Stimulated activated CD4-positive, alpha-beta T cell treated with anti-CD3 and anti-CD28 coated beads, TNF-alpha, amount 100 ng/mL, for 48 hours (primary cell): ENCODE data around the gene ATP5PO.
A peak's percentile ranks its signal among the peaks of the same experiment; 100 is the strongest.
"Not testable (repeated sequence)": the region's sequence is repeated elsewhere in the genome, so short reads cannot be mapped to it uniquely, and the experiment has no call there.

Source experiments
- DNase-seq, 3 donors: peaks; one replicate each; pipeline ENCODE4 v3.0.0-alpha.2; 2020; ENCODE audit warnings: low read depth in 3 of 3

The ATP5PO gene

DNA sequence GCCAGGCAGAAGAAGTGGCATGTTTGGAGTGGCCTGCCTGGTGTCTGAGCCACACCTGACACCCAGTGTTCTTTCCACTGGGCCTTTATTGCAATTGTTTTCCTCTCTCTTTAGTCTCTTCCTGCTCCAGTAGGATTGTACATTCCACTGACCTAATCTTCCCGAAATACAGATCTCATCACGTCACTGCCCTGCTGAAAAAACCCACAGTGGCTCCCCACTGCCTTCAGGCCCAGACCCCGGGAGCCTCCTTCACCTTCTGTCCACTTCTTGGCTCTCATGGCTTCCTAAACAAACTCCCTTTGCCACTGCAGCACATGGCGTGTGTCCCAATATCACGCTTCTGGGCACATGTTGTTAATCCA lies 25.3 kb upstream of the ATP5PO start:
- DNase-seq: no peak

DNA sequence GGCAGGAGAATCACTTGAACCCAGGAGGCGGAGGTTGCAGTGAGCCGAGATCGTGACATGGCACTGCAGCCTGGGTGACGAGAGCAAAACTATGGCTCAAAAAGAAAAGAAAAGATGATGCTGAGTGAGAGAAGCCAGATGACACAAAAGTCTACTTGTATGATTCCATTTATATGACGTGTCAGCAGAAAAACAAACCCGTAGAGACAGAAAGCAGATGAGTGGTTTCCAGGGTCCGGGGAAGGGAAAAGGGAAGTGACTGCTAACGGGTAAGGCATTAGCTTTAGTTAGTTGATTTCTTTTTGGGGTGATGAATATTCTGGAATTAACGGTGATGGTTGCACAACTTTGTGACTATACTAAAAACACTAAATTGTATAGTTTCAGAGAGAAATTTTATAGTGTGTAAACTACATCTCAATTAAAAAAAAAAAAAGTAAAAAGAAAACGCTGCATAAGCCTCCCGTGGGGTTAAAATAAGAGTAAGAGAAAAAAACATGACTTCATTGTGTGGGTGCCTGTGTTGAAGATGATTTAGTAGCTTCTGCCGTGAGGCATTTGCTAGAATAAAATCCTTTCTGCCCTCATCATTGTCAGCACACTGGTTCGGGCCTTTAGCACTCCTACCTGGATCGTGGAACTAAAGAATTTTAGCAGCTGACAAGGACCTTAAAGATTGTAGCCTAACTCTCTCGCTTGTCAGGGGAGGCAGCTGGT lies 24.7 kb upstream of the ATP5PO start:
- DNase-seq: no peak

DNA sequence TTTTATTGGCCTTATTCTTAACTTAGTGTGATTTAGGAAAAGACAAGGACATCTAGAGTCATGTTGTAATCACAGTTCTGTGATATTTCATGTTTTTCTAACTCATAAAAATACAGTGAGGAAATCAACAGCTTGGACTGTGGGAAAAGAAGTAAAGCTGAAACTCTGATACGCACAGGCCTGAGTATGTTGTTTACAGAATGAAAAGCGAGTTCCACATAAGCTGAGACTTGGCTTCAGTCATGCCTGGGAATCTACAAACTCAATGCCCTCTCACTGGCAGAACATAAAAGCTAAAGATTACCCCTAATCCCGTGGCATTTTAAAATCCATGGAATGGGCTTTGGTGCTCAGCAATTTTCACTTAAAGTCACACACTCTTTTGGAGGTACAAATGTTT lies 23.6 kb upstream of the ATP5PO start:
- DNase-seq: no peak

DNA sequence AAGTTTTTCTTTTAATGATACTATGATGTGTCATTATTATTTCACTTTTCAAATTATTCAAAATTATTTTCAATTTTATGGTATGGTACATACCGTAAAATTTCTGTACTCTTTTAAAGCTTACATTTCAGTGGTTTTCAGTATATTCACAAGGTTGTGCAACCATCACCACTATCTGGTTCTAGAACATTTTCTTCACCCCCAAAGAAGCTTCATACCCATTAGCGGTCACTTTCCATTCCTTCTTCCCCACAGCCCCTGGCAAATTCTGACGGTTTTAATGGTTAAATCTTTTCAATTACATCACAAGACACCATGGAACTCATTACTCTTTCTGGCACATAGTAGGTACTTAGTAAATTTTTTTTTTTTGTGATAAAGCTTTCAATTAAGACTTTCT lies 22.8 kb upstream of the ATP5PO start:
- DNase-seq: no peak

DNA sequence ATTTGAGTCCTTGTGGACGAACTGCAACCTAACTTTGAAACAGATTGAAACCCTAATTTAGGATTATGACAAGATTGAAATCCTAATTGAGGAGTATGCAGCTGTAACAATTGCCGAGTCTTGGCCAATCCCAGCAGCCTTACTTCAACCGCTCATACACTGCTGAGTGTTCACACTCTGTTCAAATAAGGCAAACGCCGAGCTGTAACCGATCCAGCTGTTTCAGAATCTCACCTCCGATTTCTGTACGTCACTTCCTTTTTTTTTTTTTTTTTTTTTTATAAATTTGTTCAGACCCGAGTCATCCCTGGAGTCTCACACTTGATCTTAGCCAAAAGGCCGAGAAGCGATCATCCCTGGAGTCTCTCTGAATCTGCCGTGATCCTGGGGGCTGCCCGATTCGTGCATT lies 22.3 kb upstream of the ATP5PO start:
- DNase-seq: no peak

DNA sequence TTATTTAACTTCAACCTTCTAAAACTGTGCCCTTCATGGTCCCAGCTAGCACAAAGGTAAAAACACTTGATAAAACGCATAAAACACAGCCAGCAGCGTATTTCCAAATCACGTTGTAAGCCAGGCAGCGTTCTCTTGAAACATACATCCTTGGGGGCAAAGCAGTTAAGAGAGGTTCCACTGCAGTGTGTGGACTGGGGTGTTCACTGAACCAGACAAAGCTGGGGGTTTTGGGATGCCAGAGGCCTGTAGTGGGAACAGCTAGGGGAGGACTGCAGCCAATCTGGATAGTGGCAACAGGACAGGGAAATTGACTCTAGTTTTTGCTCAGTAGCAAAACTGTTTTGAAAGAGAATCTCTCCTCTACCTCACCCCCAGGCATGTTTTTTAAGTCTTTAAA lies 21.5 kb upstream of the ATP5PO start:
- no peak for DNase-seq

DNA sequence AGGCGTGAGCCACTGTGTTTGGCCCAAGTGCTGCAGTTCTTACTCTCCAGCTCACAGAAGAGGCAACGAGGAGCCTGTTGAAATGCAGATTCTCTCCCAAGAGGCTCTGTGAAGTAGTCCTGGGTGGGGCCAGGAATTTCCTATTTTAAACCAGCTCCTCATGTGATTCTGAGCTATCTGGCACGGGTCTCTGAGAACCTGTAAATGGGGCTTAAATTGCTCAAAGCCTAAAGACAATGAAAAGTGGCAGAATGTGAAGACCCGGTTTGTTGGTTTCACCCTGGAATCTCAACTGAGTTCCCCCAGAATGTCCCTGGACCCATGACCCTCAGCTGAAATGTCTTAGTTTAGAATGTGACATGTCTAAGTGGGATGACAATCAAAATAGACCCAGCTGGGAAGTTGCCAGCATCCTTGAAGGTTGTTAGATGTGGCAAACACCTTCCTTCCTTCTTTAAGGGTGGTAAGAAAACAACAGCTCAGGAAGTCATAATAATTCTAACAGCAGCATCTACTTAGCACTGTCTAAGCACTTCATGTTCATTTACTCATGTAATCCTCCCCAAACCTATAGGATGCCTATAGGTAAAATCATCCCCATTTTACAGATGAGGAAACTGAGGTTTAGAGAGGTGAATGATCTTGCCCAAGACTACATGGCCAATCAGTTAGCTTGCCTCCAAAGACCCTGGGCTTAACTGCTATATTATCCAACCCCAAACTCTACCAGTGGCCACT lies 20.9 kb upstream of the ATP5PO start:
- DNase-seq: no peak

DNA sequence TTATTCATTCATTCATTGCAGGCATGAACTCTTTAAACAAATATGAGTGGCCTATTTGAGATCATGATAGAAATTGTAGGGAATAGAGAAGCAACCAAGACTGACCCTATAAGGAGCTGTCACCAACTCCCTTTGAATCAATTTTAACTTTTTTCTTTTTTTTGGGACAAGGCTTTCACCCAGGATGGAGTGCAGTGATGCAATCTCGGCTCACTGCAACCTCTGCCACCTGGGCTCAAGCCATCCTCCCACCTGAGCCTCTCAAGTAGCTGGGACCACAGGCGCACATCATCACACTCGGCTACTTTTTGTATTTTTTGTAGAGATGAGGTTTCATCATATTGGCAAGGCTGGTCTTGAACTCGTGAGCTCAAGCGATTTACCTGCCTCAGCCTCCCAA lies 17.1 kb upstream of the ATP5PO start:
- DNase-seq: no peak

DNA sequence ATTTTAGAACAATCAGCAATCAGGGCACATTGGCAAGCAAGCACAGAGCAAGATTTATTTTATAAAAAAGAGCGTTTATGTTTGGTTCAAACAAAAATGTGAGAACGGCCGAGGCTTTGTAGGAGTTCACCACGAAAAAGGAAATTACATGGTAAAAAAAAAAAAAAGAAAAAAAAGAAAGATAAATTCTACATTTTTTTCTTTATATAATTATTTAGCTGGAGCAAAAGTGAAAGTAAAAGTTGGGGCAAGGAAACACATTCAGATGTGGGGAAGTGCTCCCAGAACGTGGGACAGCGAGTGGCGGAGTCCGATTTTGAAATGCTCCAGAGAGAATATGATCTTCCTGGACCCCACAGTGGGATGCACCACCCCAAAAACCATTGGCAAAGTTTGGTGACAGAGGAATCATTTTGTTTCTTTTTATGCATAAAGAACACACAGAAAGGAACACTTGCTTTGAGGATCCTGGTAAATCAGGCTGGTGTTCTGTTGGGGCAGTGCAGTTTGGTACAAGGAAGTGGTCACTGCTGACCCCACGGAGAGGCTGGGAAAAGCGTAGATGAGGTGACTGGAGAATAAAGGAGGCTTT lies 16.3 kb upstream of the ATP5PO start:
- DNase-seq: no peak

DNA sequence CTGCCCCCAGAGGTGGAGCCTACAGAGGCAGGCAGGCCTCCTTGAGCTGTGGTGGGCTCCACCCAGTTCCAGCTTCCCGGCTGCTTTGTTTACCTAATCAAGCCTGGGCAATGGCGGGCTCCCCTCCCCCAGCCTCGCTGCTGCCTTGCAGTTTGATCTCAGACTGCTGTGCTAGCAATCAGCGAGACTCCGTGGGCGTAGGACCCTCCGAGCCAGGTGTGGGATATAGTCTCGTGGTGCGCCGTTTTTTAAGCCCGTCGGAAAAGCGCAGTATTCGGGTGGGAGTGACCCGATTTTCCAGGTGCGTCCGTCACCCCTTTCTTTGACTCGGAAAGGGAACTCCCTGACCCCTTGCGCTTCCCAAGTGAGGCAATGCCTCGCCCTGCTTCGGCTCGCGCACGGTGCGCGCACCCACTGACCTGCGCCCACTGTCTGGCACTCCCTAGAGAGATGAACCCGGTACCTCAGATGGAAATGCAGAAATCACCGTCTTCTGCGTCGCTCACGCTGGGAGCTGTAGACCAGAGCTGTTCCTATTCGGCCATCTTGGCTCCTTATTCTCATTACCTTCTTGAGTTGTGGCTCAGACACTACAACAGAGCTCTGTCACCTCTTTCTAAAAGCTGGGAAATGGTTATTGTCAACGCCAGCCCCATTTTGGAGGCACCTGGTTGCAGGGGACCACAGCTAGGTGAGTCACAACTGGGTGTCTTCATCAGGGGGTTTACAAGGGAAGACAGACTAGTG lies 15.6 kb upstream of the ATP5PO start:
- peak in 2 of 3 donors; percentile 45 to 68 for DNase-seq

DNA sequence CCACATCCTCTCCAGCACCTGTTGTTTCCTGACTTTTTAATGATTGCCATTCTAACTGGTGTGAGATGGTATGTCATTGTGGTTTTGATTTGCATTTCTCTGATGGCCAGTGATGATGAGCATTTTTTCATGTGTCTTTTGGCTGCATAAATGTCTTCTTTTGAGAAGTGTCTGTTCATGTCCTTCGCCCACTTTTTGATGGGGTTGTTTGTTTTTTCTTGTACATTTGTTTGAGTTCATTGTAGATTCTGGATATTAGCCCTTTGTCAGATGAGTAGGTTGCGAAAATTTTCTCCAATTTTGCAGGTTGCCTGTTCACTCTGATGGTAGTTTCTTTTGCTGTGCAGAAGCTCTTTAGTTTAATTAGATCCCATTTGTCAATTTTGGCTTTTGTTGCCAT lies 10.6 kb upstream of the ATP5PO start:
- not testable (repeated sequence) for DNase-seq

DNA sequence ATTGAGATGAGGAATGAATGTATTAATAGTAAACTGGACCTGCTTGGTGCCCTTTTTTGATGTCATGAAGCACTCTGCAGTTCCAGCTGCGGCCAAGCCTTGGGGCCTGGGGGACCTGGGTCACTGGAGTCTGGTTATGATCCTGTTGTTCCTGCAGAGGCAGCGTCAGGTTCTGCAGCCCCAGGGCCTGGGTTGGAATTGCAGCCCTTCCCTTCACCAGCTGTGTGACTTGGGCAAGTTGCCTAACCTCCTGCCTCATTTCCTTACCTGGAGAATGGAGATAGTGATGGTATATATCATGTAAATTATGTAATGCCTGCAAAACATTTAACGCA lies 9.1 kb upstream of the ATP5PO start:
- DNase-seq: no peak

DNA sequence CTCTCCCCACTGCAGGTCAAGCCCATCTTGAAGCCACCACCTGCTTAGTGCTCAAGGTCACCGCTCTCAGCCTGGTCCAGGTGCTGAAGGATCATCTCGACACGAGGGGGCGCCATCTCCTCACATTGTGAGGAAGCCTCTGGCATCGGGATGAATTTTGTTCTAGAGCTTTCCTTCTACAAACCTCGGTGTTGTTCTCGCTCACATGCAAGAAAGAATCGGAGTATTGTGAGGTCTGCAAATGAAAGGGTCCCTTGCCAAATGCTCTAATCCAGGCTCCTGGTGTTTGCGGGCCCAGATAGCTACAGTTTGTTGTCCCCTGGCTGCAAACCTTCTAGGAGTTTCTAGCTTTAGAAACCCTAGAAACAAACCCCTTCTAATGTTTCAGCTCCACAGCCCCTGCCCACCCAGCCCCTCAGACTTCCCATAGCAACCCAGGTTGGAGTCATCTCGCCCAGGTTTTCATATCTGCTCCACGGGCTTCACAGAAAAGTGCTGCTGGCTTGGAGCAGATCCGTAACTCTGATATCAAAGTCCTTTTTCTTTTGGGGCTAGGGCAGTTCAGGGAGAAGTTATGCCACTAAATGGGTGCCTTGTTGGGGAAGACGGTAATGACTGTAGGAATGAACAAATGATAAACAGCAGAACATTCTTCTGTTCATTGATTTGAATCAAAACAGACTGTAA lies 8.6 kb upstream of the ATP5PO start:
- peak; percentile 71 to 94 (median 92) for DNase-seq

DNA sequence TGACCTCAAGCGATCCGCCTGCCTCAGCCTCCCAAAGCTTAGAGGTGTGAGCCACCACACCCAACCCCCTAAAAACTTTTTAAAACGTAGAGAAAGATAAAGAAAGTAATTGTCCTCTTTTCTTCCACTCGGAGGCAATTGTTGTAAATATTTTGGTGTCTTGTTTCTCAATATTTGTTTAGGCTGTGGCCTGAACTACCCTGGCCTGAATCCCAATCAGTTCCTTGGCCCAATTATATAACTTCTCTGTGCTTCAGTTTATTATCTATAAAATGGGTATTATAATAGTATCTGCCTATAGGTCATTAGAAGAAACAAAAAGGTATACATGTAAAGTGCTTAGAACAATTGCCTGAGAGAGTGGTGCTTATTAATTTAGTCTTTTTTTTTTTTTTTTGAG lies 1.8 kb upstream of the ATP5PO start:
- DNase-seq: no peak

DNA sequence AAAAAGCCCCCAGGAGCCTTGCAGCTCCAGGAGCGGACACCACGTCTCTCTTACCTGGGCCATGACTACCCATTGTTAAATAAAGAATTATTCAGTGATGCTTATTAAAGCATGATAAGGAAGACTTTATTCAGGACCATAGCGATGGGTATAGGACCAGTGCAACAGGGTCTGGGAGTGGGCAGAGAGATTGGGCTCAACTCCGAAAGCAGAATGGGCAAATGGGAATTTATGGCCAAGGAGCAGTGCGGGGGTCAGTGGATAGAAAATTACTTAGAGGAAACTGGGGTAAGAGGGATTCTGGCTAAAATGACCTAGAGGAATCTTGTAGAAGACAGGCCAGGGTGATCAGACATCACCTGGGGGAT lies 580 bp upstream of the ATP5PO start:
- no peak for DNase-seq

DNA sequence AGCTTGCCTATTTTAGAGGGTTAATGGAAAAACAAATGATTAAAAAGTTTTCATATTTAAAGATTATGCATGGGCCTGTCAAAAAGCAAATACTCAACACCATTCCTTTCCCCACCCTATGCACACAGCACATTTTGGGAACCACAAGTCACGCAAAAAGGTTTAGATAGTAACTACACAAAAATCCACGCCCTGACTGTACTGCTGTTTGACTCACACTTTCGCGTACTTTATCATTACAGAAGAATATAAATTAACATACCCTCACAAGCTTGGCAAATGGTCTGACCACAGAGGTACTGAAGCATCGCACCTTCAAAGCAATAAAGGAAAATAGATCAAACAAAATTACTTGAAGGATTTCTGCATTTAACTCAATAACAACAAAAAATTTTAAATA lies 1.4 kb downstream of the ATP5PO start:
- DNase-seq: no peak

DNA sequence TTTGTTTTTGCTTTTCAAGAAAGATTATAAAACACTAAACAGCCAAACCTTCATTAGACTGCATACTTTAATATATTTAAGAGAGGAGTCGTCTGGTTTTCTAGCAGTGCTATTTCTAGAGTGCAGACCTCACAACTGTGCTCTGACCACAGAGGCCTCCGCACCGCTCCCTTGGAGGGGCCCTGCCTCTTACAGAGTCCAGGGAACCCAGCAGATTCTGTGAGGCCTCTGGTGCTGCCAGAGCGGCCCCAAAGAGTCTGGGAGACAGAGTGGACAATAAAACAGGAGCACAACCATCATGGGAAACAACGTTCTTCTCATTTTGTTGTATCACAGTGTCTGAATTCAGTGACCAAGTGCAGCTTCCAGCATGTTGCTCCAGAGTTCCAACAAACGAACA lies 5.8 kb downstream of the ATP5PO start:
- no peak for DNase-seq

DNA sequence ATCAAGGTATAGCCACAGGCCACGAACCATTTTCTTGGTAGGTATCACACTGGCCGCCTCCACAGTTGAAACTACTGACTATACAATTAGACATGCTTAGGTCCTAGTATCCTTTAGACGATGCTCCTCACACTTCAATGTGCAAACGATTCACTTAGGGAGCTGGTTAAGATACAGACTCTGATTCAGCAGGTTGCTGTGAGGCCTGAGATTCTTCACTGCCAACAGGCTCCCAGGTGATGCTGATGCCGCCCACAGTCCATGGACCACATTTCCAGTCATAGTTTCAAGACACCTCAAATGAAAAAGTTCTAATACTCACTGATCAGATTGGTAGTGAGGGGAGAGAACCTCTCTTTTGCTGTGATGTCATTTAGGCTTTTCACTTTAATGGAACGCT lies 6.8 kb downstream of the ATP5PO start:
- peak in 2 of 3 donors; percentile 28 to 65 for DNase-seq

DNA sequence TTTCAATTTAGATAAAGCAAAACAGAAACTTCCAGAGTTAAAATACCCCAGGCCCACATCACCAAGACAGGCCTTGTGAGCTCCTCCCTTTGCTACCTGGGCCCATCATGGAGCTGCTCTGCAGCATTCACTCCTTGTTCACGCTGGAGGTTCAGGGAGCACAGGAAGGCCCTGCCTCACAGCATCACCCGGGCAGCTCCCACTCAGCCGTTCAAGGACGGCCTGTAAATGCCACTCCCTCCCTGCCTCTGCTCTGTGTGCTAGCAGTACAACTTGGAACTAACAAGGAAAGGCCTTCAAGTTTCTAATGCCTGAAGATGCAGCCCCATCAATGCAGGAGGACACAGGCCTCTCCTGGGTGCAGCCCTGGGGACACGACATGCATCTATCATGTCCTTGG lies 11.6 kb downstream of the ATP5PO start:
- DNase-seq: no peak

DNA sequence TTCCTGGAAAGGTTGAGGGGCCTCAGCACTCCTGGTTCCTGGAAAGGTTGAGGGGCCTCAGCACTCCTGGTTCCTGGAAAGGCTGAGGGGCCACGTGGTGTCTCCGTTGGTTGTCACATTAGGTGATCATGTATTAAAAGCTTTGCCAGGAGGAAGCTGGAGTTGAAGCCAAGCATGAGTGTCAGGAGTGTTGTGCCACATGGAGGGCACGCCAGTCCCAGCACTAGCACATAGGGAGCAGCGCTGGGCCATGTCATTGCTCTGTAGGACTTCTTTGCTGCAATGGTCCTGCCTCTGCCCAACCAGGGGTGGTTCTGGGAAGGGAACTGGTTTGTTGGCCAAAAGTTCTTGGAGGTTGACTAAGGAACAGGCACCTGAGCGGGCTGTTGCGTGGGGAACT lies 13.3 kb downstream of the ATP5PO start:
- no peak for DNase-seq

DNA sequence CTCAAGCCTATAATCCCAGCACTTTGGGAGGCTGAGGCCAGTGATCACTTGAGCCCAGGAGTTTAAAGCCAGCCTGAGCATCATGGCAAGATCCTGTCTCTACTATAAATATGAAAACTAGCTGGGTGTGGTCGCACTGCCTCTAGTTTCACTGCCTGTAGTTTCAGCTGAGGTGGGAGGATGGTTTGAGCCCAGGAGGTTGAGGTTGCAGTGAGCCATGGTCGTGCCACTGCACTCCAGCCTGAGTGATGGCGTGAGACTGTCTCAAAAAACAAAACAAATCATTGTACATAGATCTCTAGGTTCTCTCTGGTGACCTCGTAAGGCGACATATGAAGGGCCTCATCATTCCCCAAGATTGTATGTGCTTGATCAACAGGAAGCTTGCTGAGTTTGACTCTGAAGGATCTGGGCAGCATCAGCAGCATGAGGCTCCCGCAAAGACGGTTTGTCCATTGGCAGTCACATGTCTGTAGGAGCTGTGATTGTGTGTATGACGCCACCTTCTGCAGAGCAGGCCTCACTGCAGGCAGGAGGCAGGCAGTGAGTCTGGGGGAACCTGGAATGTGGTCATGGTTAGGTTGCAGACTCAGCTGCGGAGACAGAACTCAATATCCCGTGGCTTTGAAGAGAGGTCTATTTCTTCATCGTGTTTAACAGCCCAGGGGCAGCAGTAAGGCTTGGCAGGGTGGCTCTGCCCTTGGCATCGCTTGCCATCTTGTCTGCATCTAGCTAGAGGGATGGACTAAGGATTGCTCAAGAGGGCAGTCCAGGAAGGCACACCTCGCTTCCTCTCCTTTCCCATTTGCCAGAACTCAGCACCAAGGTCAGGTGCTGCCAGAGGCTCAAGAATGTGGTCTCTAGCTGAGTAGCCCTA lies 14.0 kb downstream of the ATP5PO start:
- no peak for DNase-seq
